Panc1 (cell line): Measurements from ENCODE around the gene ADGRD1. TPM values are rescaled to one million over a fixed set of nuclear protein-coding genes. Genes with fewer than 3 reads are reported as not detected.

Experiments used
- ATAC-seq: fragments of 200-7000 bp; cut with Tn5 transposase; 2 replicates; pipeline ENCODE4 v1.9.1; 2020; ENCODE audit warnings: mild to moderate bottlenecking, moderate library complexity
- BruUV-seq: library from RNA; stranded (reverse); fragments of 400-500 nt; replicated peaks from 2 replicates; lab custom pipeline; 2021; lab: Mats Ljungman, UMichigan
- CTCF ChIA-PET: fragments of 300-600 bp; sonication (Branson Sonifier 250); formaldehyde crosslinking; loops from one replicate; lab custom pipeline; 2022; ENCODE audit warnings: antibody characterized with exemption; lab: Charles Lee
- POLR2A ChIA-PET: fragments of 300-600 bp; sonication (Branson Sonifier 250); formaldehyde crosslinking; loops from one replicate; lab custom pipeline; 2022; ENCODE audit warnings: antibody characterized with exemption; lab: Charles Lee
- DNase-seq: peaks from one replicate; pipeline ENCODE4 v3.0.0-alpha.2; 2010; ENCODE audit warnings: low read depth, low spot score
- H3K27ac ChIP-seq: 2 replicates; pipeline ENCODE4 v1.5.1; 2011; ENCODE audit warnings: mild to moderate bottlenecking, low read length, inconsistent platforms
- H3K27me3 ChIP-seq: fragments of 200-500 bp; sonication (Bioruptor generic); 2 replicates; pipeline ENCODE4 v1.6.0; 2014; ENCODE audit warnings: low read length, inconsistent platforms; ENCODE audit not compliant: control insufficient read depth, insufficient read depth
- H3K36me3 ChIP-seq: fragments of 200-500 bp; sonication (Bioruptor generic); 2 replicates; pipeline ENCODE4 v1.5.1; 2014; ENCODE audit warnings: inconsistent platforms, mild to moderate bottlenecking, low read length, moderate library complexity; ENCODE audit not compliant: control insufficient read depth, insufficient read depth
- H3K4me1 ChIP-seq: 2 replicates; pipeline ENCODE4 v1.5.1; 2011; ENCODE audit warnings: inconsistent platforms, mild to moderate bottlenecking, low read length, moderate library complexity; ENCODE audit not compliant: control insufficient read depth, insufficient read depth
- H3K4me3 ChIP-seq, 2 experiments: 2 replicates each; pipeline ENCODE4 v1.5.1; 2011 to 2012; ENCODE audit warnings: low read depth in 2 of 2, low read length in 2 of 2, mild to moderate bottlenecking in 2 of 2, inconsistent platforms in 1 of 2, moderate library complexity in 1 of 2
- H3K9me3 ChIP-seq: fragments of 200-500 bp; sonication (Bioruptor generic); 2 replicates; pipeline ENCODE4 v1.5.1; 2014; ENCODE audit warnings: low read depth, mild to moderate bottlenecking, inconsistent platforms, low read length, moderate library complexity; ENCODE audit not compliant: control insufficient read depth, insufficient read depth
- CTCF ChIP-seq: fragments of 450-650 bp; IDR thresholded peaks from 2 replicates; pipeline ENCODE4 v1.5.1; 2017; ENCODE audit warnings: mild to moderate bottlenecking
- POLR2AphosphoS5 ChIP-seq: IDR thresholded peaks from 2 replicates; pipeline ENCODE4 v1.6.1; 2012; ENCODE audit warnings: mild to moderate bottlenecking, low read depth, low read length, moderate library complexity
- REST ChIP-seq, 2 experiments: IDR thresholded peaks; 2 replicates each; pipeline ENCODE4 v1.6.1; 2011 to 2012; ENCODE audit warnings: low read depth in 2 of 2, control low read depth in 1 of 2, low read length in 1 of 2, mild to moderate bottlenecking in 1 of 2, moderate library complexity in 1 of 2; ENCODE audit not compliant: insufficient read depth in 1 of 2
- SIN3A ChIP-seq: IDR thresholded peaks from 2 replicates; pipeline ENCODE4 v1.6.1; 2012; ENCODE audit warnings: low read depth, mild to moderate bottlenecking, low read length, moderate library complexity, borderline replicate concordance; ENCODE audit not compliant: insufficient read depth
- TCF7L2 ChIP-seq: IDR thresholded peaks from 2 replicates; pipeline ENCODE4 v1.6.1; 2011; ENCODE audit warnings: mild to moderate bottlenecking, low read depth, low read length, inconsistent platforms
- in situ Hi-C: cut with HindIII; loops from 2 replicates; pipeline ENCODE4 v1.10.0; 2016; ENCODE audit warnings: low sequenced_read_pairs, low pct_unique_long_range_greater_than_20kb
- intact Hi-C: fragments of 100-400 bp; cut with micrococcal nuclease; formaldehyde crosslinking; loops from one replicate; pipeline ENCODE4 v1.10.0; 2022; ENCODE audit not compliant: unreplicated experiment
- total RNA-seq: library from RNA; stranded (reverse); gene quantifications from one replicate; pipeline ENCODE4 v1.2.1, GENCODE V29; 2021; ENCODE audit not compliant: unreplicated experiment

Gene ADGRD1
- total RNA-seq, 1 experiment from 2014 or later: 0.21 TPM

GRCh38 chr12:131139363-131140068, 185.8 kb downstream of the ADGRD1 start:
- no TSS peak for BruUV-seq
- POLR2A ChIA-PET: no interaction called here

GRCh38 chr12:131140069-131140435, 186.3 kb downstream of the ADGRD1 start:
- CTCF ChIA-PET: no interaction called here
- Histone ChIP-seq H3K4me1 (no peaks in the 10 kb centered on the region), H3K9me3 (no peaks in the 10 kb centered on the region), H3K4me3 (no peak overlapping the region), H3K27me3 (no peaks in the 10 kb centered on the region), H3K36me3 (no peaks in the 10 kb centered on the region), H3K27ac (no peak overlapping the region)
- no peak for ATAC-seq
- TF ChIP-seq SIN3A (no peak), POLR2AphosphoS5 (no peak), TCF7L2 (no peak), CTCF (no peak), REST (IDR thresholded peaks at IDR 0.05; ENCODE audit: insufficient read depth in 1 of 2, low read depth in 2 of 2, low read length in 1 of 2) (no peak)
- BruUV-seq: no TSS peak
- no peak for DNase-seq
- intact Hi-C loops (no loop called here), in situ Hi-C loops (no loop called here)
- POLR2A ChIA-PET: no interaction called here

More at GRCh38 chr12:131139363-131140068, 185.8 kb downstream of the ADGRD1 start:
- DNase-seq: no peak
- no peak for ATAC-seq
- H3K9me3 ChIP-seq: no peaks in the 10 kb centered on the region
- in situ Hi-C loops (no loop called here), intact Hi-C loops (no loop called here)
- H3K27me3 ChIP-seq: no peaks in the 10 kb centered on the region
- CTCF ChIA-PET: no interaction called here
- no peaks in the 10 kb centered on the region for H3K4me1 ChIP-seq
- H3K36me3 ChIP-seq: no peaks in the 10 kb centered on the region
- H3K27ac ChIP-seq: no peak overlapping the region
- TF ChIP-seq TCF7L2: no peak
- no peak for TF ChIP-seq POLR2AphosphoS5
- H3K4me3 ChIP-seq: no peak overlapping the region

- ChIA-PET POLR2A (no interaction called here), CTCF (no interaction called here)
- DNase-seq (no peak), ATAC-seq (no peak)
- H3K4me1 ChIP-seq: no peaks in the 10 kb centered on the region
- no peak overlapping the region for H3K4me3 ChIP-seq
- H3K27me3 ChIP-seq: 0 out of 2 replicates have a peak, but pooled peaks cover 2% of the 10 kb centered on the region
- no TSS peak for BruUV-seq
- no peak for TF ChIP-seq TCF7L2
- TF ChIP-seq SIN3A: no peak
- no peak for TF ChIP-seq POLR2AphosphoS5
- no peak for TF ChIP-seq CTCF
- TF ChIP-seq REST (IDR thresholded peaks at IDR 0.05; ENCODE audit: insufficient read depth in 1 of 2, low read depth in 2 of 2, low read length in 1 of 2): no peak
- no peak overlapping the region for H3K27ac ChIP-seq
- in situ Hi-C loops: no loop called here
- no peaks in the 10 kb centered on the region for H3K9me3 ChIP-seq
- intact Hi-C loops: no loop called here
- H3K36me3 ChIP-seq: no peaks in the 10 kb centered on the region
Observed at GRCh38 chr12:131140697-131141096, 187.0 kb downstream of the ADGRD1 start.
